CD8-positive, alpha-beta memory T cell (primary cell): ENCODE measurements around the gene PIAS4. TPM values are rescaled to one million over a fixed set of nuclear protein-coding genes. Genes with fewer than 3 reads are reported as not detected.

Experiments used
- CTCF ChIA-PET: fragments of 350-600 bp; sonication (Branson Sonifier 250); formaldehyde crosslinking; loops from one replicate; lab custom pipeline; 2021; ENCODE audit warnings: antibody characterized with exemption; lab: Charles Lee
- POLR2A ChIA-PET: fragments of 350-600 bp; sonication (Branson Sonifier 250); formaldehyde crosslinking; loops from one replicate; lab custom pipeline; 2021; ENCODE audit warnings: antibody characterized with exemption; lab: Charles Lee
- DNase-seq, 5 donors: peaks; one replicate each; pipeline versions ENCODE4 v3.0.0 to v3.0.0-alpha.2; 2020 to 2022; ENCODE audit warnings: mixed read lengths in 1 of 5
- H3K27ac ChIP-seq: one replicate; pipeline ENCODE4 v1.7.0; 2013; ENCODE audit warnings: low read depth, mild to moderate bottlenecking, low read length, moderate library complexity
- H3K27me3 ChIP-seq: 2 replicates; pipeline ENCODE4 v1.7.0; 2013; ENCODE audit warnings: low read length, mild to moderate bottlenecking; ENCODE audit not compliant: insufficient read depth, poor library complexity, severe bottlenecking
- H3K36me3 ChIP-seq: 2 replicates; pipeline ENCODE4 v1.7.0; 2013; ENCODE audit warnings: mild to moderate bottlenecking, low read length, moderate library complexity; ENCODE audit not compliant: insufficient read depth
- H3K4me1 ChIP-seq: 2 replicates; pipeline ENCODE4 v1.7.0; 2013; ENCODE audit warnings: mild to moderate bottlenecking, low read length, moderate library complexity; ENCODE audit not compliant: insufficient read depth
- H3K4me3 ChIP-seq: 2 replicates; pipeline ENCODE4 v1.7.0; 2013; ENCODE audit warnings: mild to moderate bottlenecking, low read length
- H3K9me3 ChIP-seq: 2 replicates; pipeline ENCODE4 v1.7.0; 2013; ENCODE audit warnings: mild to moderate bottlenecking, low read length
- H3K27ac Mint-ChIP-seq, 8 donors: one replicate each; pipeline ENCODE4 v1.8.0; 2020 to 2021; ENCODE audit warnings: mixed read lengths in 8 of 8, mild to moderate bottlenecking in 6 of 8, inconsistent platforms in 3 of 8, moderate library complexity in 3 of 8
- H3K27me3 Mint-ChIP-seq, 2 donors: one replicate each; pipeline ENCODE4 v1.8.0; 2020 to 2021; ENCODE audit warnings: mixed read lengths in 2 of 2, mild to moderate bottlenecking in 1 of 2, moderate library complexity in 1 of 2
- H3K36me3 Mint-ChIP-seq, 3 donors: one replicate each; pipeline ENCODE4 v1.8.0; 2020 to 2021; ENCODE audit warnings: mixed read lengths in 3 of 3, inconsistent platforms in 1 of 3, mild to moderate bottlenecking in 1 of 3
- H3K4me1 Mint-ChIP-seq, 3 donors: one replicate each; pipeline ENCODE4 v1.8.0; 2020 to 2021; ENCODE audit warnings: mixed read lengths in 3 of 3, inconsistent platforms in 1 of 3, mild to moderate bottlenecking in 1 of 3
- H3K4me3 Mint-ChIP-seq, 7 donors: one replicate each; pipeline ENCODE4 v1.8.0; 2020 to 2021; ENCODE audit warnings: mixed read lengths in 7 of 7, mild to moderate bottlenecking in 6 of 7, moderate library complexity in 4 of 7, inconsistent platforms in 2 of 7
- H3K9me3 Mint-ChIP-seq, 5 donors: one replicate each; pipeline ENCODE4 v1.8.0; 2020 to 2022; ENCODE audit warnings: mixed read lengths in 5 of 5, mild to moderate bottlenecking in 3 of 5, moderate library complexity in 2 of 5, inconsistent platforms in 1 of 5
- polyA plus RNA-seq: library from polyadenylated mRNA; unstranded; fragments of 300-500 nt; fragmentation: Illumina TruSeq; gene quantifications from one replicate; pipeline ENCODE4 v1.2.3, GENCODE V29; 2021
- total RNA-seq, 2 experiments: library from RNA; stranded (reverse); gene quantifications; one replicate each; pipeline ENCODE4 v1.2.3, GENCODE V29; 2021

PIAS4 gene
- total and polyA plus RNA-seq, 3 experiments from 2014 or later: 6.3 to 33.8 (median 29.1) TPM

DNA sequence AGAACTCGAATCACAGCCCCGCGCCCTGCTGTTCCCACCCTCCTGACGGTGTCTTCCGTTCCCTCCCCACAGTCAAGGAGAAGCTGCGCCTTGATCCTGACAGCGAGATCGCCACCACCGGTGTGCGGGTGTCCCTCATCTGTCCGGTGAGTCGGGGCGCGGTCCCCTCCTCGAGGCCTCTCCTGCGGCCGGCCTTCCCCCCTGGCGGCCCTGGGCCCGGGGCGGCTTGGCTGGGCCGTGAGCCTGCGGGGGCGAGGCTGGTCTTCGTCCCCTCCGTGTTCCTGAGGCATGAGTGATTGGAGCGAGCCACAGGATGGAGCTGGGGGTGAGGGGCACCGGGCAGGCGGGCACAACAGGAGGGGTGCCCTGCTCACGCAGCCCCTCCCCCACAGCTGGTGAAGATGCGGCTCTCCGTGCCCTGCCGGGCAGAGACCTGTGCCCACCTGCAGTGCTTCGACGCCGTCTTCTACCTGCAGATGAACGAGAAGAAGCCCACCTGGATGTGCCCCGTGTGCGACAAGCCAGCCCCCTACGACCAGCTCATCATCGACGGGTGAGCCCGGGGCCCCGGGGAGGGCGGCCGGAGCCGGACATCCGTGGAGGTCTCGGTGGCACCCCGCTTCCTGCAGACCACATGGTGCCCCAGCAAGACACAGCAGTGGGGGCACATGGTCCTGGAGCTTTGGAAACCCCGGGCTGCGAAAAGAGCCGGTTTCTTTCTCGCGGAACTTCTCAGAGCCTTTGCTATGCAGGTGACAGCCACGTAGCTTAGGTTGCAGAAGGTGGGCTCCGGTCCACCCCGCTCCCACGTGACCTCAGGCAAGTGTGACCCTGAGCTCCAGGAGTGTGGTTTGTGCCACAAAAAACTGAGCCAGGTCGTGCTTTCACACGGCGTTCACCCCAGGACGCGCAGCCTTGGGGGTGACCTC lies 25.8 kb downstream of the PIAS4 start:
- Histone ChIP-seq H3K27ac (no peak overlapping the region), H3K9me3 (no peaks in the 10 kb centered on the region), H3K4me3 (no peak overlapping the region), H3K36me3 (peaks cover 4% of the 10 kb centered on the region), H3K4me1 (no peaks in the 10 kb centered on the region), H3K27me3 (no peaks in the 10 kb centered on the region)
- Mint-ChIP-seq H3K9me3 (no peaks in the 10 kb centered on the region), H3K36me3 (peaks cover 0 to 32% (median 0%) of the 10 kb centered on the region in 3 donors), H3K4me3 (no peak overlapping the region), H3K27me3 (no peaks in the 10 kb centered on the region), H3K27ac (no peak overlapping the region), H3K4me1 (no peaks in the 10 kb centered on the region)
- CTCF ChIA-PET: interaction anchor here (1.2 kb wide), 1 partner anchor 26 kb away, joined by 3 read pairs; the partner anchor contains the start of gene PIAS4
- POLR2A ChIA-PET: interaction anchor here (0.5 kb wide), 1 partner anchor 11 kb away, joined by 3 read pairs; no protein-coding TSS in a partner anchor
- no peak for DNase-seq

DNA sequence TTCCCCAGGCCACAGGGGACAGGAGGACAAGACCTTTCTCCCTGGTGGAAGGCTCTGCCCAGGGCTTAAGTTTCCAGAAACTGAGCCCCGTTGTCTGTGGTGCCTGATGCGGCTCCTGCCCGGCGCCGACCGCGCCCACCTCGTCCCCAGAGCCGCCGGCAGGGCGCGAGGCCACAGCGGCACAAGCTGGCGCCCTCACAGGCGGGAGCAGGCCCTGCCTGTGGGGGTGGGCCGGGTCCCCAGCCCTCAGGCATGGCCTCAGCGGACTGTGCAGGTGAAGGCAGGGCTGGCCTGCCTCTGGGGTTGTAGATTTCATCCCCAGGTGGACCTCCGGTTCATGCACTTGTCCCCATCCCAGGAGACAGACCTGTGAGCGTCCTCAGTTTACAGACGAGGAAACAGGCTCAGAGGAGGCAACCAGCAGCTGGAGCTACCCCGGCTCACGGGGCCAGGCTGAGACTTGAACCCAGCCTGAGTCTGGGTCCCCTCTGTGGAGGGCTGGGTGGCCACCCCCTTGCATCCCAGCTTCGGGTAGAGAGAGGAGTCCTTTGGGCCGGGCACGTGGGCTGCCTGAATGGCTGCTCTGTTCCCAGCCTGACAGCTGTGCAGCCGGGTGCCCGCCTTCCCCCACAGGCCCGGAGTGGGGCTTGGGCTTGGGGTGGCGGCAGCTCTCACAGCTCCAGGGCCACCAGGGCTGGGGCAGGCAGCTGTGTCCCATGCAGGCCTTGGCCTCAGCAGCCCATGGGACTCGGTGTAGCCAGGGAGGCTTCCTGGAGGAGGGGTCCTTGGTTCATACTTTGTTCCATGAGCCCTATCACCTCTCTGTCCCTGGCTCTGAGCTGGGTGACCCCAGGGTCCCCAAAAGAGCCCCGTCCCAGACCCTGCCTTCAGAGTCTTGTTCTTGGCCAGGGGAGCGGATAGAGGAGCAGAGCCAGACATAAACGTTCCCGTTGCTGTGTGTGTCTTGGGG lies 26.8 kb downstream of the PIAS4 start:
- no peak overlapping the region for H3K4me3 Mint-ChIP-seq

DNA sequence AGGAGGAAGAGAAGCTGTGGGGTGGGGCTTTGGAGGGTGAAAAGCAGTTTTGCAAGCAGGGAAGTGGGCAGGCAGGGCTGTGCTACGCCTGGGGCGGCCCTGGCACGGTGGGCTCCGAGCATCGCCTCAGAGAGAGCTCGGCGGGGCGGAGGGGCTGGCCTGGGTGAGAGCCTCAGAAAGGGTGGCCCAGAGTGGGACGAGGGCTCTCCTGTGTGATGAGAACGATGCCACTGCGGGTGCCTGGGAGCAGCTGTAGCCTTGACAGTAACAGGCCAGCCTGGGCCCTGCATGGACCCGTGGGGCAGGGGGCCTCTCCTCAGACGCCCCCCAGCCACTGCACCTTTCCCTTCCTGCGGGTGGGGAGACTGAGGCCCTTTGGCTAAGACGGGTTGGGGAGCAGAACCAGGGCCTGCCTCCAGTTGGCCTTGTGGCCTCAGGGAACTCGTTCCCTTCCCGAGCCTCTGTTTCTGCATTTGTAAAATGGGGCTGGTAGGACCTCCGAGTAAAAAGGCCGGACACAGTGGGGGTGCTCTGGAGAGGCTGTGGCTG lies 27.6 kb downstream of the PIAS4 start:
- H3K36me3 Mint-ChIP-seq: peaks cover 0 to 23% (median 0%) of the 10 kb centered on the region in 3 donors
- no peak for DNase-seq
- peak overlapping the region in 1 of 8 donors; percentile 84 for H3K27ac Mint-ChIP-seq
- peaks cover 0 to 2% (median 1%) of the 10 kb centered on the region in 3 donors for H3K4me1 Mint-ChIP-seq
- H3K27ac ChIP-seq: no peak overlapping the region
- H3K27me3 ChIP-seq: no peaks in the 10 kb centered on the region
- H3K4me3 Mint-ChIP-seq: no peak overlapping the region
- no peak overlapping the region for H3K4me3 ChIP-seq
- CTCF ChIA-PET: no interaction called here
- no peaks in the 10 kb centered on the region for H3K9me3 ChIP-seq
- no peaks in the 10 kb centered on the region for H3K4me1 ChIP-seq
- POLR2A ChIA-PET: interaction anchor here (0.6 kb wide), 1 partner anchor 116 kb away, joined by 3 read pairs; no protein-coding TSS in a partner anchor
- H3K27me3 Mint-ChIP-seq: no peaks in the 10 kb centered on the region
- H3K9me3 Mint-ChIP-seq: no peaks in the 10 kb centered on the region
- H3K36me3 ChIP-seq: peaks cover 4% of the 10 kb centered on the region

More for the DNA sequence above, 26.8 kb downstream of the PIAS4 start:
- ChIA-PET POLR2A (interaction anchor here (0.5 to 0.6 kb wide), 2 partner anchors 10 to 117 kb away, joined by 3 read pairs; no protein-coding TSS in a partner anchor), CTCF (interaction anchor here (1.2 kb wide), 1 partner anchor 27 kb away, joined by 3 read pairs; the partner anchor contains the start of gene PIAS4)
- Mint-ChIP-seq H3K27me3 (no peaks in the 10 kb centered on the region), H3K27ac (peak overlapping the region in 1 of 8 donors; percentile 84), H3K36me3 (peaks cover 0 to 26% (median 0%) of the 10 kb centered on the region in 3 donors), H3K4me1 (no peaks in the 10 kb centered on the region), H3K9me3 (no peaks in the 10 kb centered on the region)
- Histone ChIP-seq H3K27me3 (no peaks in the 10 kb centered on the region), H3K9me3 (no peaks in the 10 kb centered on the region), H3K27ac (no peak overlapping the region), H3K4me1 (no peaks in the 10 kb centered on the region), H3K36me3 (peaks cover 4% of the 10 kb centered on the region), H3K4me3 (no peak overlapping the region)
- DNase-seq: no peak

DNA sequence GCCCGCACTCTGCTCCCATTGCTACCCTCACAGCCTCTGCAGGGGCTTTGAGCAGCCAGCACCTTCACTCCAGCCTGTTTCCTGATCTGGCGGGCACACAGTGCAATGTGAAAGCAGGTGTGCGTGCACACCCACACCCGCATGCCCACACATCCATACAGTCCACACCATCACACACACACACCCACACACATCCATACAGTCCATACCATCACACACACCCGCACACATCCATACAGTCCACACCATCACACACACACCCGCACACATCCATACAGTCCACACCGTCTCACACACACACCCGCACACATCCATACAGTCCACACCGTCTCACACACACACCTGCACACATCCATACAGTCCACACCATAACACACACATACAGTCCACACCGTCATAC lies 28.0 kb downstream of the PIAS4 start:
- Mint-ChIP-seq H3K9me3 (no peaks in the 10 kb centered on the region), H3K4me1 (peaks cover 0 to 7% (median 3%) of the 10 kb centered on the region in 3 donors), H3K36me3 (peaks cover 0 to 23% (median 0%) of the 10 kb centered on the region in 3 donors), H3K27me3 (no peaks in the 10 kb centered on the region), H3K27ac (no peak overlapping the region), H3K4me3 (no peak overlapping the region)
- no peaks in the 10 kb centered on the region for H3K27me3 ChIP-seq
- DNase-seq: no peak
- H3K4me1 ChIP-seq: no peaks in the 10 kb centered on the region
- H3K27ac ChIP-seq: no peak overlapping the region
- H3K9me3 ChIP-seq: no peaks in the 10 kb centered on the region
- CTCF ChIA-PET: no interaction called here
- peaks cover 4% of the 10 kb centered on the region for H3K36me3 ChIP-seq
- POLR2A ChIA-PET: no interaction called here
- no peak overlapping the region for H3K4me3 ChIP-seq

DNA sequence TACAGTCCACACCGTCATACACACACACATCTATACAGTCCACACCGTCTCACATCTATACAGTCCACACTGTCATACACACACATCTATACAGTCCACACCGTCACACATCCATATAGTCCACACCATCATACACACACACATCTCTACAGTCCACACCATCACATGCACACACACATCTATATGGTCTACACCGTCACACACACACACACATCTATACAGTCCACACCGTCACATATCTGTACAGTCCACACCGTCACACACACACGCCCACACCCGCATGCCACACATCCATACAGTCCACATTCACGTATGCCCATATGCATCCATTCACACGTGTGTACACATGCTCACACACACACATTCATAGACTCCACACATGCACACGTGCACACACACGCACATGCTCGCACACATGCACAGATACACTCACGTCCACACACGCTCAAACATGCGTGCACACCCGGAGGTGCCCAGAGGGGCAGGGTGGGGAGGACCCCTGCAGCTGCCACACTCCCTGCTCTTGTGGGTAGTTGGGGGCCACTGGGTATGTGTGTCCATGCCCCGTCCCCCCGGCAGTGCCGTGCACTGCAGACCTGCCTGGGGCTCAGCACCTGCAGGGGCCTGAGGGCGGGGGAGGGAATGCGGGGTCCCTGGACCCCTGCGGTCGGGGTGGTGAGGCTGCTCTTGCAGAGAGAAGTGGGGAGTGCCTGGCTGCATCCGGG lies 29.2 kb downstream of the PIAS4 start:
- Histone ChIP-seq H3K27ac (no peak overlapping the region), H3K9me3 (no peaks in the 10 kb centered on the region), H3K4me1 (no peaks in the 10 kb centered on the region), H3K4me3 (no peak overlapping the region), H3K27me3 (no peaks in the 10 kb centered on the region), H3K36me3 (peaks cover 4% of the 10 kb centered on the region)
- POLR2A ChIA-PET: no interaction called here
- Mint-ChIP-seq H3K4me1 (peaks cover 0 to 7% (median 3%) of the 10 kb centered on the region in 3 donors), H3K9me3 (no peaks in the 10 kb centered on the region), H3K27me3 (no peaks in the 10 kb centered on the region), H3K27ac (no peak overlapping the region), H3K4me3 (no peak overlapping the region), H3K36me3 (peaks cover 0 to 20% (median 0%) of the 10 kb centered on the region in 3 donors)
- CTCF ChIA-PET: no interaction called here
- DNase-seq: no peak

DNA sequence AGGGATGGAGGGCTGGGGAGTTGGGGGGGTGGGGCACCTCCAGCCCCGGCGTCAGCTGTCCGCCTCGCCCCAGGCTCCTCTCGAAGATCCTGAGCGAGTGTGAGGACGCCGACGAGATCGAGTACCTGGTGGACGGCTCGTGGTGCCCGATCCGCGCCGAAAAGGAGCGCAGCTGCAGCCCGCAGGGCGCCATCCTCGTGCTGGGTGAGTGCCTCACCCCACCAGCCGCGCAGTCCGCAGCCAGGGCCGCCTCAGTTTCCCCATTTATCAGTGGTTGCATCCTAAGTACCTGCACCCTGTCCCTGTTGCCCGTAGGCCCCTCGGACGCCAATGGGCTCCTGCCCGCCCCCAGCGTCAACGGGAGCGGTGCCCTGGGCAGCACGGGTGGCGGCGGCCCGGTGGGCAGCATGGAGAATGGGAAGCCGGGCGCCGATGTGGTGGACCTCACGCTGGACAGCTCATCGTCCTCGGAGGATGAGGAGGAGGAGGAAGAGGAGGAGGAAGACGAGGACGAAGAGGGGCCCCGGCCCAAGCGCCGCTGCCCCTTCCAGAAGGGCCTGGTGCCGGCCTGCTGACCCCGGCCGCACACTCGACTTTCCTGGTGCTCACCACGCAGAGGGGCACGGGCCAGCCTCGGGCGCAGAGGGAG lies 29.9 kb downstream of the PIAS4 start:
- peaks cover 0 to 19% (median 0%) of the 10 kb centered on the region in 3 donors for H3K36me3 Mint-ChIP-seq
- peaks cover 0 to 7% (median 3%) of the 10 kb centered on the region in 3 donors for H3K4me1 Mint-ChIP-seq
- no peak overlapping the region for H3K27ac ChIP-seq
- no peak overlapping the region for H3K27ac Mint-ChIP-seq
- H3K9me3 ChIP-seq: no peaks in the 10 kb centered on the region
- H3K4me3 Mint-ChIP-seq: no peak overlapping the region
- peaks cover 4% of the 10 kb centered on the region for H3K36me3 ChIP-seq
- no peaks in the 10 kb centered on the region for H3K4me1 ChIP-seq
- H3K4me3 ChIP-seq: no peak overlapping the region
- no peaks in the 10 kb centered on the region for H3K27me3 Mint-ChIP-seq
- H3K27me3 ChIP-seq: no peaks in the 10 kb centered on the region
- CTCF ChIA-PET: no interaction called here
- POLR2A ChIA-PET: no interaction called here
- H3K9me3 Mint-ChIP-seq: no peaks in the 10 kb centered on the region
- DNase-seq: no peak

DNA sequence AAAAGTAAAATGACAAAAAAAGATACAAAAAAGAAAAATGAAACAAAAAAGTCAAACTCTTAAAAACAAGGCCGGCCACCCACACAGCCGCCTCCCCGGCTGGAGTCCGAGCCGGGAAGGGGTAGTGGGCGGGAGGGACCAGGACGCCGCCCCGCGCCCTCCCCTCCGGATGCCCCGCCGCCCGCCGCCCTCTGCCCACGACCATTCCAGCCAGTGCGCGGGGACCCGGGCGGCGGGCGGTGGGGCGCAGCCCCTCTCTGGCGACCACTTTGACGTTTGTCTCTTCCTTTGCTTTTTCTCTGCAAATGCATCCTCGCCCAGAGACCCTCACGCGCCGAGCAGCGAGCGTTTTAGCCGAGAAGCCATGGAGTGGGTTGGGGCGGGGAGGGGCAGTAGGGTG lies 30.5 kb downstream of the PIAS4 start:
- CTCF ChIA-PET: no interaction called here
- H3K9me3 Mint-ChIP-seq: no peaks in the 10 kb centered on the region
- Histone ChIP-seq H3K9me3 (no peaks in the 10 kb centered on the region), H3K4me1 (no peaks in the 10 kb centered on the region), H3K27me3 (no peaks in the 10 kb centered on the region), H3K4me3 (no peak overlapping the region), H3K36me3 (peaks cover 4% of the 10 kb centered on the region), H3K27ac (no peak overlapping the region)
- no peaks in the 10 kb centered on the region for H3K27me3 Mint-ChIP-seq
- POLR2A ChIA-PET: no interaction called here
- H3K4me3 Mint-ChIP-seq: no peak overlapping the region
- H3K27ac Mint-ChIP-seq: no peak overlapping the region
- peaks cover 0 to 7% (median 3%) of the 10 kb centered on the region in 3 donors for H3K4me1 Mint-ChIP-seq
- peaks cover 0 to 18% (median 0%) of the 10 kb centered on the region in 3 donors for H3K36me3 Mint-ChIP-seq
- no peak for DNase-seq
